Fibroblast of the aortic adventitia (primary cell): ENCODE results near the gene PROKR1. TPM values are rescaled to one million over a fixed set of nuclear protein-coding genes. Genes with fewer than 3 reads are reported as not detected.
"Not testable (repeated sequence)": the region's sequence is repeated elsewhere in the genome, so short reads cannot be mapped to it uniquely, and the experiment has no call there.

Experiments
- DNase-seq: peaks from one replicate; pipeline ENCODE4 v3.0.0-alpha.2; 2010; ENCODE audit warnings: low read depth
- H3K4me3 ChIP-seq: 2 replicates; pipeline ENCODE4 v1.5.1; 2011; ENCODE audit warnings: low read depth, mild to moderate bottlenecking, control low read depth, low read length, moderate library complexity
- total RNA-seq: library from RNA; depleted of rRNA; stranded (reverse); fragments of >200 nt; gene quantifications from 2 replicates; pipeline ENCODE4 v1.2.3, GENCODE V29; 2012; ENCODE audit warnings: low replicate concordance
- TF ChIP-seq, protein P1 (sequence below): IDR thresholded peaks from 2 replicates; pipeline ENCODE4 v1.5.1; 2011; ENCODE audit warnings: mild to moderate bottlenecking, low read length, control low read depth, inconsistent platforms; ENCODE audit not compliant: insufficient read depth

Gene PROKR1
- total RNA-seq, 1 donor, result not detected

DNA sequence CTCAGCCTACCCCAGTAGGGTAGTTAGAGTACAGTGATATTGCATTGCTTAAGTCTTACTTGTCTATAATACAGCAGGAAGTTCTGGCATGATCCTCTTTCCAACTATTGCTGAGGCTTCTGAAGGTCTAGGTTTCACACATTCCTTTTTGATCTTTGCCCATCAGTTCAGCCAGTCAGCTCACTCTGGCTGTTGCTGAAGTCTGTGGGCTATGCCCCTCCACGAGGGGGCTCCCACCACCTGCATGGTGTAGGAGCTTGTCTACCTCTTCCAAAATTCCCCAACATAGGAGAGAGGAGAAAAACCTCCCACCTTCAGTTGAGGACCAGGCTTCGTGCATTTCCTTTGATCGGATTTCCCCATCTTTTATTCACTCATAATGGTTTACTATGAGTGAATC, 26.3 kb downstream of the PROKR1 start:
- TF ChIP-seq, protein P1, sequence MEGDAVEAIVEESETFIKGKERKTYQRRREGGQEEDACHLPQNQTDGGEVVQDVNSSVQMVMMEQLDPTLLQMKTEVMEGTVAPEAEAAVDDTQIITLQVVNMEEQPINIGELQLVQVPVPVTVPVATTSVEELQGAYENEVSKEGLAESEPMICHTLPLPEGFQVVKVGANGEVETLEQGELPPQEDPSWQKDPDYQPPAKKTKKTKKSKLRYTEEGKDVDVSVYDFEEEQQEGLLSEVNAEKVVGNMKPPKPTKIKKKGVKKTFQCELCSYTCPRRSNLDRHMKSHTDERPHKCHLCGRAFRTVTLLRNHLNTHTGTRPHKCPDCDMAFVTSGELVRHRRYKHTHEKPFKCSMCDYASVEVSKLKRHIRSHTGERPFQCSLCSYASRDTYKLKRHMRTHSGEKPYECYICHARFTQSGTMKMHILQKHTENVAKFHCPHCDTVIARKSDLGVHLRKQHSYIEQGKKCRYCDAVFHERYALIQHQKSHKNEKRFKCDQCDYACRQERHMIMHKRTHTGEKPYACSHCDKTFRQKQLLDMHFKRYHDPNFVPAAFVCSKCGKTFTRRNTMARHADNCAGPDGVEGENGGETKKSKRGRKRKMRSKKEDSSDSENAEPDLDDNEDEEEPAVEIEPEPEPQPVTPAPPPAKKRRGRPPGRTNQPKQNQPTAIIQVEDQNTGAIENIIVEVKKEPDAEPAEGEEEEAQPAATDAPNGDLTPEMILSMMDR, result no peak
- no peak for DNase-seq
- H3K4me3 ChIP-seq, result no peak overlapping the region

- TF ChIP-seq, protein P1, result no peak
Observed at GRCh38 chr2:68671961-68672360, 28.6 kb downstream of the PROKR1 start.

GRCh38 chr2:68673631-68674030, 30.3 kb downstream of the PROKR1 start:
- no peak for DNase-seq
- TF ChIP-seq, protein P1, result no peak
- H3K4me3 ChIP-seq, result no peak overlapping the region

More at GRCh38 chr2:68671961-68672360, 28.6 kb downstream of the PROKR1 start:
- no peak for DNase-seq
- H3K4me3 ChIP-seq, result no peak overlapping the region

GRCh38 chr2:68675470-68675869, 32.1 kb downstream of the PROKR1 start:
- no peak for DNase-seq
- no peak overlapping the region for H3K4me3 ChIP-seq
- TF ChIP-seq, protein P1, result no peak

GRCh38 chr2:68677837-68678236, 34.5 kb downstream of the PROKR1 start:
- not testable (repeated sequence) for DNase-seq, H3K4me3 ChIP-seq

- H3K4me3 ChIP-seq, DNase-seq: not testable (repeated sequence)
Observed at GRCh38 chr2:68679166-68679916, 36.0 kb downstream of the PROKR1 start.

GRCh38 chr2:68679917-68680267, 36.5 kb downstream of the PROKR1 start:
- not testable (repeated sequence) for DNase-seq, H3K4me3 ChIP-seq

GRCh38 chr2:68684197-68684596, 40.8 kb downstream of the PROKR1 start:
- no peak for DNase-seq
- no peak overlapping the region for H3K4me3 ChIP-seq
- TF ChIP-seq, protein P1, result no peak

GRCh38 chr2:68686178-68686577, 42.8 kb downstream of the PROKR1 start:
- H3K4me3 ChIP-seq, result no peak overlapping the region
- no peak for DNase-seq
- TF ChIP-seq, protein P1, result no peak
